Measurements from ENCODE around the gene ZNF555. TPM values are rescaled to one million over a fixed set of nuclear protein-coding genes. Genes with fewer than 3 reads are reported as not detected.
A peak's percentile ranks its signal among the peaks of the same experiment; 100 is the strongest.

ZNF555 gene
- total and polyA plus RNA-seq, 2 of the 13 experiments (the other 11 are each of a cell fraction or from before 2014, with no cell fraction given): 5.0 to 8.0 TPM

DNA sequence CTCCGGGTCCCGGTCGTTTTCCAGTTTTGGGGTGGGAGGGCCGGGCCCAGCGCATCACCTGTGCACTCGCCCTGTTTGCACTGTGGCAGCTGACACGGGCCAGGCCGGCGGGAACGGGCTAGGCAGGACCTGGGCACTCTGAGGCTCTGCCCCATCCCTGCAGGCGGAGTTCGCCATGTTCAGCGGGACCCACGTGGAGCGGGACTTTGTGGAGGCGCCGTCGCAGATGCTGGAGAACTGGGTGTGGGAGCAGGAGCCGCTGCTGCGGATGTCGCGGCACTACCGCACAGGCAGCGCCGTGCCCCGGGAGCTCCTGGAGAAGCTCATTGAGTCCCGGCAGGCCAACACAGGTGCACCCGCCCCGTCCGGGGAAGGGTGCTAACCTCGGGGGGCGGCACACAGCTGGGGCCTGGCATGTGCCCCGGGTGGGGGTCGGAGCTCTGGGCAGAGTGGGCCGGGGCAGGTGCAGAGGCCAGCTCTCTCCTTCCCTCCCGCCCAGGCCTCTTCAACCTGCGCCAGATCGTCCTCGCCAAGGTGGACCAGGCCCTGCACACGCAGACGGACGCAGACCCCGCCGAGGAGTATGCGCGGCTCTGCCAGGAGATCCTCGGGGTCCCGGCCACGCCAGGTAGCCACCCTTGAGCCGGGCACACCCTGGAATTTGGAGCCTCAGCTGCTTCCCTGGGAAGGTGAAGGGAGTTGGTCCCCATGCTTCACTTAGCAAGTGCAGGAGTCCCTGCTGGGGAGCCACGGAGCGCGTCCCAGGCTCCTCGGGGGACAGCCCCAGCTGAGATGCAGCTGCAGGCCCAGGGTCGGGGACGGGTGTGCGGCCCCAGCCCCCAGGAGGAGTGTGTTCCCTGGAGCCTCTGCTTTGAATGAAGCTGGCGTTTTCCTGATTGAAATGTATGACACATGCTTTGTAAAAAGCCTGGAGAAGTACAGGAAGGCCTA is 30.9 kb upstream of the ZNF555 start (continued):
- TF ChIP-seq, protein P1, sequence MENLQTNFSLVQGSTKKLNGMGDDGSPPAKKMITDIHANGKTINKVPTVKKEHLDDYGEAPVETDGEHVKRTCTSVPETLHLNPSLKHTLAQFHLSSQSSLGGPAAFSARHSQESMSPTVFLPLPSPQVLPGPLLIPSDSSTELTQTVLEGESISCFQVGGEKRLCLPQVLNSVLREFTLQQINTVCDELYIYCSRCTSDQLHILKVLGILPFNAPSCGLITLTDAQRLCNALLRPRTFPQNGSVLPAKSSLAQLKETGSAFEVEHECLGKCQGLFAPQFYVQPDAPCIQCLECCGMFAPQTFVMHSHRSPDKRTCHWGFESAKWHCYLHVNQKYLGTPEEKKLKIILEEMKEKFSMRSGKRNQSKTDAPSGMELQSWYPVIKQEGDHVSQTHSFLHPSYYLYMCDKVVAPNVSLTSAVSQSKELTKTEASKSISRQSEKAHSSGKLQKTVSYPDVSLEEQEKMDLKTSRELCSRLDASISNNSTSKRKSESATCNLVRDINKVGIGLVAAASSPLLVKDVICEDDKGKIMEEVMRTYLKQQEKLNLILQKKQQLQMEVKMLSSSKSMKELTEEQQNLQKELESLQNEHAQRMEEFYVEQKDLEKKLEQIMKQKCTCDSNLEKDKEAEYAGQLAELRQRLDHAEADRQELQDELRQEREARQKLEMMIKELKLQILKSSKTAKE (CRISPR knock-in tag; IDR thresholded peaks at IDR 0.05; ENCODE audit: borderline replicate concordance): no peak
- TF ChIP-seq ZNF598 (CRISPR knock-in tag; IDR thresholded peaks at IDR 0.05; ENCODE audit: borderline replicate concordance) (0 out of 2 replicates have a peak, but pooled peaks have one; percentile 14), PPARG (CRISPR knock-in tag; conservative IDR thresholded peaks at IDR 0.05) (no peak), RBFOX2 (IDR thresholded peaks at IDR 0.05; ENCODE audit: low read depth, low read length) (peak; percentile 34; the same call in 1 of the 2 replicates), ZZZ3 (CRISPR knock-in tag; IDR thresholded peaks at IDR 0.05; ENCODE audit: borderline replicate concordance) (no peak), ZNF484 (CRISPR knock-in tag; IDR thresholded peaks at IDR 0.05; ENCODE audit: borderline replicate concordance, low read depth) (no peak), ZNF30 (CRISPR knock-in tag; IDR thresholded peaks at IDR 0.05) (no peak), CBFB (CRISPR knock-in tag; IDR thresholded peaks at IDR 0.05) (no peak)
- TF ChIP-seq, protein P2, sequence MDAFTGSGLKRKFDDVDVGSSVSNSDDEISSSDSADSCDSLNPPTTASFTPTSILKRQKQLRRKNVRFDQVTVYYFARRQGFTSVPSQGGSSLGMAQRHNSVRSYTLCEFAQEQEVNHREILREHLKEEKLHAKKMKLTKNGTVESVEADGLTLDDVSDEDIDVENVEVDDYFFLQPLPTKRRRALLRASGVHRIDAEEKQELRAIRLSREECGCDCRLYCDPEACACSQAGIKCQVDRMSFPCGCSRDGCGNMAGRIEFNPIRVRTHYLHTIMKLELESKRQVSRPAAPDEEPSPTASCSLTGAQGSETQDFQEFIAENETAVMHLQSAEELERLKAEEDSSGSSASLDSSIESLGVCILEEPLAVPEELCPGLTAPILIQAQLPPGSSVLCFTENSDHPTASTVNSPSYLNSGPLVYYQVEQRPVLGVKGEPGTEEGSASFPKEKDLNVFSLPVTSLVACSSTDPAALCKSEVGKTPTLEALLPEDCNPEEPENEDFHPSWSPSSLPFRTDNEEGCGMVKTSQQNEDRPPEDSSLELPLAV (CRISPR knock-in tag; conservative IDR thresholded peaks at IDR 0.05; ENCODE audit: low read depth): no peak
- TF ChIP-seq, protein P3, sequence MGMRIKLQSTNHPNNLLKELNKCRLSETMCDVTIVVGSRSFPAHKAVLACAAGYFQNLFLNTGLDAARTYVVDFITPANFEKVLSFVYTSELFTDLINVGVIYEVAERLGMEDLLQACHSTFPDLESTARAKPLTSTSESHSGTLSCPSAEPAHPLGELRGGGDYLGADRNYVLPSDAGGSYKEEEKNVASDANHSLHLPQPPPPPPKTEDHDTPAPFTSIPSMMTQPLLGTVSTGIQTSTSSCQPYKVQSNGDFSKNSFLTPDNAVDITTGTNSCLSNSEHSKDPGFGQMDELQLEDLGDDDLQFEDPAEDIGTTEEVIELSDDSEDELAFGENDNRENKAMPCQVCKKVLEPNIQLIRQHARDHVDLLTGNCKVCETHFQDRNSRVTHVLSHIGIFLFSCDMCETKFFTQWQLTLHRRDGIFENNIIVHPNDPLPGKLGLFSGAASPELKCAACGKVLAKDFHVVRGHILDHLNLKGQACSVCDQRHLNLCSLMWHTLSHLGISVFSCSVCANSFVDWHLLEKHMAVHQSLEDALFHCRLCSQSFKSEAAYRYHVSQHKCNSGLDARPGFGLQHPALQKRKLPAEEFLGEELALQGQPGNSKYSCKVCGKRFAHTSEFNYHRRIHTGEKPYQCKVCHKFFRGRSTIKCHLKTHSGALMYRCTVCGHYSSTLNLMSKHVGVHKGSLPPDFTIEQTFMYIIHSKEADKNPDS (CRISPR knock-in tag; IDR thresholded peaks at IDR 0.05): peak; percentile 53; the same call in 1 of the 2 replicates
- TF ChIP-seq, protein P4, sequence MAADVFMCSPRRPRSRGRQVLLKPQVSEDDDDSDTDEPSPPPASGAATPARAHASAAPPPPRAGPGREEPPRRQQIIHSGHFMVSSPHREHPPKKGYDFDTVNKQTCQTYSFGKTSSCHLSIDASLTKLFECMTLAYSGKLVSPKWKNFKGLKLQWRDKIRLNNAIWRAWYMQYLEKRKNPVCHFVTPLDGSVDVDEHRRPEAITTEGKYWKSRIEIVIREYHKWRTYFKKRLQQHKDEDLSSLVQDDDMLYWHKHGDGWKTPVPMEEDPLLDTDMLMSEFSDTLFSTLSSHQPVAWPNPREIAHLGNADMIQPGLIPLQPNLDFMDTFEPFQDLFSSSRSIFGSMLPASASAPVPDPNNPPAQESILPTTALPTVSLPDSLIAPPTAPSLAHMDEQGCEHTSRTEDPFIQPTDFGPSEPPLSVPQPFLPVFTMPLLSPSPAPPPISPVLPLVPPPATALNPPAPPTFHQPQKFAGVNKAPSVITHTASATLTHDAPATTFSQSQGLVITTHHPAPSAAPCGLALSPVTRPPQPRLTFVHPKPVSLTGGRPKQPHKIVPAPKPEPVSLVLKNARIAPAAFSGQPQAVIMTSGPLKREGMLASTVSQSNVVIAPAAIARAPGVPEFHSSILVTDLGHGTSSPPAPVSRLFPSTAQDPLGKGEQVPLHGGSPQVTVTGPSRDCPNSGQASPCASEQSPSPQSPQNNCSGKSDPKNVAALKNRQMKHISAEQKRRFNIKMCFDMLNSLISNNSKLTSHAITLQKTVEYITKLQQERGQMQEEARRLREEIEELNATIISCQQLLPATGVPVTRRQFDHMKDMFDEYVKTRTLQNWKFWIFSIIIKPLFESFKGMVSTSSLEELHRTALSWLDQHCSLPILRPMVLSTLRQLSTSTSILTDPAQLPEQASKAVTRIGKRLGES (CRISPR knock-in tag; IDR thresholded peaks at IDR 0.05; ENCODE audit: borderline replicate concordance): no peak
- TF ChIP-seq, protein P5, sequence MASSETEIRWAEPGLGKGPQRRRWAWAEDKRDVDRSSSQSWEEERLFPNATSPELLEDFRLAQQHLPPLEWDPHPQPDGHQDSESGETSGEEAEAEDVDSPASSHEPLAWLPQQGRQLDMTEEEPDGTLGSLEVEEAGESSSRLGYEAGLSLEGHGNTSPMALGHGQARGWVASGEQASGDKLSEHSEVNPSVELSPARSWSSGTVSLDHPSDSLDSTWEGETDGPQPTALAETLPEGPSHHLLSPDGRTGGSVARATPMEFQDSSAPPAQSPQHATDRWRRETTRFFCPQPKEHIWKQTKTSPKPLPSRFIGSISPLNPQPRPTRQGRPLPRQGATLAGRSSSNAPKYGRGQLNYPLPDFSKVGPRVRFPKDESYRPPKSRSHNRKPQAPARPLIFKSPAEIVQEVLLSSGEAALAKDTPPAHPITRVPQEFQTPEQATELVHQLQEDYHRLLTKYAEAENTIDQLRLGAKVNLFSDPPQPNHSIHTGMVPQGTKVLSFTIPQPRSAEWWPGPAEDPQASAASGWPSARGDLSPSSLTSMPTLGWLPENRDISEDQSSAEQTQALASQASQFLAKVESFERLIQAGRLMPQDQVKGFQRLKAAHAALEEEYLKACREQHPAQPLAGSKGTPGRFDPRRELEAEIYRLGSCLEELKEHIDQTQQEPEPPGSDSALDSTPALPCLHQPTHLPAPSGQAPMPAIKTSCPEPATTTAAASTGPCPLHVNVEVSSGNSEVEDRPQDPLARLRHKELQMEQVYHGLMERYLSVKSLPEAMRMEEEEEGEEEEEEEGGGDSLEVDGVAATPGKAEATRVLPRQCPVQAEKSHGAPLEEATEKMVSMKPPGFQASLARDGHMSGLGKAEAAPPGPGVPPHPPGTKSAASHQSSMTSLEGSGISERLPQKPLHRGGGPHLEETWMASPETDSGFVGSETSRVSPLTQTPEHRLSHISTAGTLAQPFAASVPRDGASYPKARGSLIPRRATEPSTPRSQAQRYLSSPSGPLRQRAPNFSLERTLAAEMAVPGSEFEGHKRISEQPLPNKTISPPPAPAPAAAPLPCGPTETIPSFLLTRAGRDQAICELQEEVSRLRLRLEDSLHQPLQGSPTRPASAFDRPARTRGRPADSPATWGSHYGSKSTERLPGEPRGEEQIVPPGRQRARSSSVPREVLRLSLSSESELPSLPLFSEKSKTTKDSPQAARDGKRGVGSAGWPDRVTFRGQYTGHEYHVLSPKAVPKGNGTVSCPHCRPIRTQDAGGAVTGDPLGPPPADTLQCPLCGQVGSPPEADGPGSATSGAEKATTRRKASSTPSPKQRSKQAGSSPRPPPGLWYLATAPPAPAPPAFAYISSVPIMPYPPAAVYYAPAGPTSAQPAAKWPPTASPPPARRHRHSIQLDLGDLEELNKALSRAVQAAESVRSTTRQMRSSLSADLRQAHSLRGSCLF (CRISPR knock-in tag; IDR thresholded peaks at IDR 0.05; ENCODE audit: borderline replicate concordance): no peak
